Liver (tissue), 9 donors: ENCODE data around the gene LNX1. TPM values are rescaled to one million over a fixed set of nuclear protein-coding genes. Genes with fewer than 3 reads are reported as not detected.

Experiments
- DNase-seq: peaks from one replicate; pipeline ENCODE4 v3.0.0-alpha.2; 2017; ENCODE audit warnings: low spot score
- H3K27ac ChIP-seq, 2 donors: one replicate each; pipeline ENCODE4 v1.7.0; 2013; ENCODE audit warnings: inconsistent platforms in 2 of 2, low read length in 2 of 2, control low read depth in 1 of 2, low read depth in 1 of 2, mild to moderate bottlenecking in 1 of 2
- H3K27me3 ChIP-seq, 4 donors: one replicate each; pipeline versions ENCODE4 v1.6.1 to v1.7.0; 2013; ENCODE audit warnings: low read length in 3 of 4, inconsistent platforms in 1 of 4, mild to moderate bottlenecking in 1 of 4, moderate library complexity in 1 of 4; ENCODE audit not compliant: control insufficient read depth in 4 of 4, insufficient read depth in 4 of 4
- H3K36me3 ChIP-seq, 4 donors: one replicate each; pipeline versions ENCODE4 v1.6.1 to v1.7.0; 2013; ENCODE audit warnings: low read length in 3 of 4, mild to moderate bottlenecking in 3 of 4, low read depth in 1 of 4, moderate library complexity in 1 of 4; ENCODE audit not compliant: control insufficient read depth in 4 of 4, insufficient read depth in 3 of 4
- H3K4me1 ChIP-seq, 4 donors: one replicate each; pipeline versions ENCODE4 v1.6.1 to v1.7.0; 2013; ENCODE audit warnings: low read length in 3 of 4, mild to moderate bottlenecking in 3 of 4, moderate library complexity in 1 of 4; ENCODE audit not compliant: control insufficient read depth in 4 of 4, insufficient read depth in 4 of 4
- H3K4me3 ChIP-seq, 3 donors: one replicate each; pipeline versions ENCODE4 v1.6.1 to v1.7.0; 2013; ENCODE audit warnings: low read length in 3 of 3, control low read depth in 1 of 3, low read depth in 1 of 3, mild to moderate bottlenecking in 1 of 3
- H3K9ac ChIP-seq, 2 donors: one replicate each; pipeline ENCODE4 v1.7.0; 2013; ENCODE audit warnings: low read length in 2 of 2, mild to moderate bottlenecking in 2 of 2, moderate library complexity in 2 of 2, control low read depth in 1 of 2, low read depth in 1 of 2
- H3K9me3 ChIP-seq, 4 donors: one replicate each; pipeline versions ENCODE4 v1.6.1 to v1.7.0; 2013; ENCODE audit warnings: low read length in 3 of 4; ENCODE audit not compliant: control insufficient read depth in 4 of 4
- EGR1 ChIP-seq, 2 donors: IDR thresholded peaks; 2 replicates each; pipeline ENCODE4 v1.6.1; 2016 to 2018; ENCODE audit warnings: antibody characterized with exemption in 2 of 2, low read depth in 2 of 2
- FOXA1 ChIP-seq: IDR thresholded peaks from 2 replicates; pipeline ENCODE4 v1.6.1; 2016; ENCODE audit warnings: antibody characterized with exemption
- FOXA2 ChIP-seq: IDR thresholded peaks from 2 replicates; pipeline ENCODE4 v1.6.1; 2016; ENCODE audit warnings: antibody characterized with exemption
- GABPA ChIP-seq, 2 donors: IDR thresholded peaks in 1 of 2; conservative IDR thresholded peaks in 1 of 2; 2 replicates each; pipeline ENCODE4 v1.6.1; 2016; ENCODE audit warnings: antibody characterized with exemption in 2 of 2, mild to moderate bottlenecking in 1 of 2, moderate library complexity in 1 of 2
- HNF4A ChIP-seq, 2 donors: conservative IDR thresholded peaks; 2 replicates each; pipeline ENCODE4 v1.6.1; 2016; ENCODE audit warnings: antibody characterized with exemption in 2 of 2, mild to moderate bottlenecking in 2 of 2
- HNF4G ChIP-seq: IDR thresholded peaks from 2 replicates; pipeline ENCODE4 v1.6.1; 2016; ENCODE audit warnings: antibody characterized with exemption
- JUND ChIP-seq, 2 donors: IDR thresholded peaks; 2 replicates each; pipeline ENCODE4 v1.6.1; 2016; ENCODE audit warnings: antibody characterized with exemption in 2 of 2
- NR2F2 ChIP-seq: IDR thresholded peaks from 2 replicates; pipeline ENCODE4 v1.6.1; 2016; ENCODE audit warnings: antibody characterized with exemption
- RAD21 ChIP-seq, 2 donors: IDR thresholded peaks; 2 replicates each; pipeline ENCODE4 v1.6.1; 2016; ENCODE audit warnings: antibody characterized with exemption in 2 of 2, mild to moderate bottlenecking in 2 of 2
- RXRA ChIP-seq, 2 donors: IDR thresholded peaks; 2 replicates each; pipeline ENCODE4 v1.6.1; 2017 to 2018; ENCODE audit warnings: antibody characterized with exemption in 2 of 2, mild to moderate bottlenecking in 1 of 2
- SP1 ChIP-seq: IDR thresholded peaks from 2 replicates; pipeline ENCODE4 v1.6.1; 2018; ENCODE audit warnings: antibody characterized with exemption, mild to moderate bottlenecking
- TAF1 ChIP-seq: conservative IDR thresholded peaks from 2 replicates; pipeline ENCODE4 v1.6.1; 2016; ENCODE audit warnings: antibody characterized with exemption, mild to moderate bottlenecking
- YY1 ChIP-seq: IDR thresholded peaks from 2 replicates; pipeline ENCODE4 v1.6.1; 2016; ENCODE audit warnings: antibody characterized with exemption, mild to moderate bottlenecking
- WGBS: extraction: QIAGEN DNeasy Blood & Tissue Kit; methylation state at CpG from one replicate; pipeline ENCODE4 v1.1.7; 2013; 5-methylcytosine and 5-hydroxymethylcytosine counted together
- polyA plus RNA-seq, 2 donors: library from polyadenylated mRNA; stranded (reverse) in 1 of 2; unstranded in 1 of 2; fragments of 200-250 nt in 1 of 2; fragments of >200 nt in 1 of 2; fragmentation: Nextera tagmentation in 1 of 2; extraction: Ambion mirVana in 1 of 2; gene quantifications; one replicate each; pipeline versions ENCODE4 v1.2.1 to v1.2.3, GENCODE V29; 2013 to 2015
- total RNA-seq, 2 donors: library from RNA; depleted of rRNA; stranded (reverse); fragments of >200 nt; gene quantifications; one replicate each; pipeline ENCODE4 v1.2.3, GENCODE V29; 2014
- TF ChIP-seq, protein P1 (sequence below): IDR thresholded peaks from 2 replicates; pipeline ENCODE4 v1.6.1; 2016; ENCODE audit warnings: antibody characterized with exemption
- TF ChIP-seq, protein P2 (sequence below): IDR thresholded peaks from 2 replicates; pipeline ENCODE4 v1.6.1; 2016; ENCODE audit warnings: antibody characterized with exemption
- TF ChIP-seq, protein P3 (sequence below): IDR thresholded peaks from 2 replicates; pipeline ENCODE4 v1.6.1; 2016; ENCODE audit warnings: antibody characterized with exemption
- TF ChIP-seq, protein P4 (sequence below): fragments of 150-350 bp; IDR thresholded peaks from 2 replicates; pipeline ENCODE4 v1.5.1; 2017; ENCODE audit warnings: improper control_type of control experiment, low read depth, low read length; ENCODE audit not compliant: missing input control
- TF ChIP-seq, protein P5 (sequence below): IDR thresholded peaks from 2 replicates; pipeline ENCODE4 v1.6.1; 2016; ENCODE audit warnings: antibody characterized with exemption, mild to moderate bottlenecking
- donor health status: healthy.
- donor health status: healthy.
- donor health status: healthy.
- donor health status: healthy.
- donor health status: healthy.

LNX1 gene
- total and polyA plus RNA-seq, 4 donors: 1.5 to 3.4 (median 2.3) TPM

DNA sequence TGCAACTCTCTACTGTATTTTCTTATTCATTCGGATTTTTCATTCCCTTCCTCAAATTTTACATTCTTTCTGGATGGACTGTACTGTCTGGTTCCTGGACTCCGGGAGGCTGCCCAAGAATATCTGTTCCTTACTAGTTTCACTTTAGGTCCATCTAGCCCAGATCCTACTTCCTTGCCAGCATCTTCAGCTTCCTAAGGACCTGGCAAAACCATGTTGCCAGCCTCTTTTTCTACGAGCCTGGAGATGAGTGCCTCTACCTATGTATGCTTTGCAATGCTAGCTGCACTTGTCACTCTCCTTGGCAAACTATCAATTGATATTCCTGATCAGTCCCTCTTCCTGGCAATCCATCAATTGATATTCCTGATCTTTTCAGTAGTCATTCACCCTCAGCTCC is 5.6 kb upstream of the LNX1 start:
- Histone ChIP-seq H3K9ac (no peak overlapping the region), H3K9me3 (no peaks in the 10 kb centered on the region), H3K4me1 (peaks cover 0 to 3% (median under 1%) of the 10 kb centered on the region in 4 donors), H3K27me3 (no peaks in the 10 kb centered on the region), H3K27ac (no peak overlapping the region), H3K4me3 (no peak overlapping the region), H3K36me3 (no peaks in the 10 kb centered on the region)
- 74% methylated on average over 3 of the region's 3 CpGs for WGBS
- TF ChIP-seq, protein P1, sequence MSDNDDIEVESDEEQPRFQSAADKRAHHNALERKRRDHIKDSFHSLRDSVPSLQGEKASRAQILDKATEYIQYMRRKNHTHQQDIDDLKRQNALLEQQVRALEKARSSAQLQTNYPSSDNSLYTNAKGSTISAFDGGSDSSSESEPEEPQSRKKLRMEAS: no peak
- TF ChIP-seq SP1: no peak
- TF ChIP-seq HNF4G: no peak
- no peak for TF ChIP-seq FOXA2
- no peak for TF ChIP-seq RXRA (IDR thresholded peaks at IDR 0.05)
- no peak for TF ChIP-seq EGR1 (IDR thresholded peaks at IDR 0.05; ENCODE audit: low read depth in 2 of 2)
- TF ChIP-seq, protein P2, sequence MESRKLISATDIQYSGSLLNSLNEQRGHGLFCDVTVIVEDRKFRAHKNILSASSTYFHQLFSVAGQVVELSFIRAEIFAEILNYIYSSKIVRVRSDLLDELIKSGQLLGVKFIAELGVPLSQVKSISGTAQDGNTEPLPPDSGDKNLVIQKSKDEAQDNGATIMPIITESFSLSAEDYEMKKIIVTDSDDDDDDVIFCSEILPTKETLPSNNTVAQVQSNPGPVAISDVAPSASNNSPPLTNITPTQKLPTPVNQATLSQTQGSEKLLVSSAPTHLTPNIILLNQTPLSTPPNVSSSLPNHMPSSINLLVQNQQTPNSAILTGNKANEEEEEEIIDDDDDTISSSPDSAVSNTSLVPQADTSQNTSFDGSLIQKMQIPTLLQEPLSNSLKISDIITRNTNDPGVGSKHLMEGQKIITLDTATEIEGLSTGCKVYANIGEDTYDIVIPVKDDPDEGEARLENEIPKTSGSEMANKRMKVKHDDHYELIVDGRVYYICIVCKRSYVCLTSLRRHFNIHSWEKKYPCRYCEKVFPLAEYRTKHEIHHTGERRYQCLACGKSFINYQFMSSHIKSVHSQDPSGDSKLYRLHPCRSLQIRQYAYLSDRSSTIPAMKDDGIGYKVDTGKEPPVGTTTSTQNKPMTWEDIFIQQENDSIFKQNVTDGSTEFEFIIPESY: no peak
- TF ChIP-seq, protein P3, sequence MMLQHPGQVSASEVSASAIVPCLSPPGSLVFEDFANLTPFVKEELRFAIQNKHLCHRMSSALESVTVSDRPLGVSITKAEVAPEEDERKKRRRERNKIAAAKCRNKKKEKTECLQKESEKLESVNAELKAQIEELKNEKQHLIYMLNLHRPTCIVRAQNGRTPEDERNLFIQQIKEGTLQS: no peak
- no peak for TF ChIP-seq YY1
- no peak for TF ChIP-seq TAF1
- no peak for DNase-seq

DNA sequence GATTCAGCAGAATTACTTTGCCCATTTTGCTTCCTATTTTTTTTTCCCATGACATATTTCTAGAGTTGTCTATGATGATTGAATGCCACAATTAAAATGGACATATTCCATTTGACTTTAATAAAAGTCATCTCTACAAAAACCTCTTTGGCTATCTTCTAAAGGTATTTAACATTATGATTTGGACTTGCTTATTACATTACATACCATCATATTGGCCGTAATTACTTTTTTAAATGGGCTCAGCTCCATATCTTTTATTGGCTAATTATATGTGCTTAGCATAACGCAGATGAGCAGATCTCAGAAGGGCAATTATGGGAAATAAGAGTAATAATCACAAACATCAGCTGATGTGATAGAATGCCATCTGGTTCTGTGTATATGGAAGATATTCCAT is 4.5 kb upstream of the LNX1 start:
- no peak overlapping the region for H3K9ac ChIP-seq
- no peak overlapping the region for H3K27ac ChIP-seq
- H3K27me3 ChIP-seq: no peaks in the 10 kb centered on the region
- WGBS: 72% methylated on average over 2 of the region's 2 CpGs
- no peak overlapping the region for H3K4me3 ChIP-seq
- H3K4me1 ChIP-seq: peaks cover 0 to 7% (median 3%) of the 10 kb centered on the region in 4 donors
- no peaks in the 10 kb centered on the region for H3K36me3 ChIP-seq
- no peak for TF ChIP-seq NR2F2
- no peak for TF ChIP-seq FOXA2
- no peak for TF ChIP-seq FOXA1
- TF ChIP-seq EGR1 (IDR thresholded peaks at IDR 0.05; ENCODE audit: low read depth in 2 of 2): no peak
- TF ChIP-seq, protein P2: no peak
- no peak for TF ChIP-seq HNF4A (conservative IDR thresholded peaks at IDR 0.05)
- TF ChIP-seq RXRA (IDR thresholded peaks at IDR 0.05): no peak
- no peak for TF ChIP-seq JUND (IDR thresholded peaks at IDR 0.05)
- TF ChIP-seq, protein P3: no peak
- TF ChIP-seq HNF4G: no peak
- TF ChIP-seq, protein P4, sequence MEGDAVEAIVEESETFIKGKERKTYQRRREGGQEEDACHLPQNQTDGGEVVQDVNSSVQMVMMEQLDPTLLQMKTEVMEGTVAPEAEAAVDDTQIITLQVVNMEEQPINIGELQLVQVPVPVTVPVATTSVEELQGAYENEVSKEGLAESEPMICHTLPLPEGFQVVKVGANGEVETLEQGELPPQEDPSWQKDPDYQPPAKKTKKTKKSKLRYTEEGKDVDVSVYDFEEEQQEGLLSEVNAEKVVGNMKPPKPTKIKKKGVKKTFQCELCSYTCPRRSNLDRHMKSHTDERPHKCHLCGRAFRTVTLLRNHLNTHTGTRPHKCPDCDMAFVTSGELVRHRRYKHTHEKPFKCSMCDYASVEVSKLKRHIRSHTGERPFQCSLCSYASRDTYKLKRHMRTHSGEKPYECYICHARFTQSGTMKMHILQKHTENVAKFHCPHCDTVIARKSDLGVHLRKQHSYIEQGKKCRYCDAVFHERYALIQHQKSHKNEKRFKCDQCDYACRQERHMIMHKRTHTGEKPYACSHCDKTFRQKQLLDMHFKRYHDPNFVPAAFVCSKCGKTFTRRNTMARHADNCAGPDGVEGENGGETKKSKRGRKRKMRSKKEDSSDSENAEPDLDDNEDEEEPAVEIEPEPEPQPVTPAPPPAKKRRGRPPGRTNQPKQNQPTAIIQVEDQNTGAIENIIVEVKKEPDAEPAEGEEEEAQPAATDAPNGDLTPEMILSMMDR: no peak
- TF ChIP-seq RAD21 (IDR thresholded peaks at IDR 0.05): no peak
- TF ChIP-seq, protein P1: no peak
- no peak for TF ChIP-seq YY1
- TF ChIP-seq, protein P5, sequence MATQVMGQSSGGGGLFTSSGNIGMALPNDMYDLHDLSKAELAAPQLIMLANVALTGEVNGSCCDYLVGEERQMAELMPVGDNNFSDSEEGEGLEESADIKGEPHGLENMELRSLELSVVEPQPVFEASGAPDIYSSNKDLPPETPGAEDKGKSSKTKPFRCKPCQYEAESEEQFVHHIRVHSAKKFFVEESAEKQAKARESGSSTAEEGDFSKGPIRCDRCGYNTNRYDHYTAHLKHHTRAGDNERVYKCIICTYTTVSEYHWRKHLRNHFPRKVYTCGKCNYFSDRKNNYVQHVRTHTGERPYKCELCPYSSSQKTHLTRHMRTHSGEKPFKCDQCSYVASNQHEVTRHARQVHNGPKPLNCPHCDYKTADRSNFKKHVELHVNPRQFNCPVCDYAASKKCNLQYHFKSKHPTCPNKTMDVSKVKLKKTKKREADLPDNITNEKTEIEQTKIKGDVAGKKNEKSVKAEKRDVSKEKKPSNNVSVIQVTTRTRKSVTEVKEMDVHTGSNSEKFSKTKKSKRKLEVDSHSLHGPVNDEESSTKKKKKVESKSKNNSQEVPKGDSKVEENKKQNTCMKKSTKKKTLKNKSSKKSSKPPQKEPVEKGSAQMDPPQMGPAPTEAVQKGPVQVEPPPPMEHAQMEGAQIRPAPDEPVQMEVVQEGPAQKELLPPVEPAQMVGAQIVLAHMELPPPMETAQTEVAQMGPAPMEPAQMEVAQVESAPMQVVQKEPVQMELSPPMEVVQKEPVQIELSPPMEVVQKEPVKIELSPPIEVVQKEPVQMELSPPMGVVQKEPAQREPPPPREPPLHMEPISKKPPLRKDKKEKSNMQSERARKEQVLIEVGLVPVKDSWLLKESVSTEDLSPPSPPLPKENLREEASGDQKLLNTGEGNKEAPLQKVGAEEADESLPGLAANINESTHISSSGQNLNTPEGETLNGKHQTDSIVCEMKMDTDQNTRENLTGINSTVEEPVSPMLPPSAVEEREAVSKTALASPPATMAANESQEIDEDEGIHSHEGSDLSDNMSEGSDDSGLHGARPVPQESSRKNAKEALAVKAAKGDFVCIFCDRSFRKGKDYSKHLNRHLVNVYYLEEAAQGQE: no peak
- no peak for TF ChIP-seq GABPA (IDR thresholded peaks at IDR 0.05 in 1 of 2, conservative IDR thresholded peaks at IDR 0.05 in 1 of 2)
- no peak for DNase-seq
- H3K9me3 ChIP-seq: no peaks in the 10 kb centered on the region
